Right lung (tissue), 5 donors: ENCODE measurements around the gene PTGR2. TPM values are rescaled to one million over a fixed set of nuclear protein-coding genes. Genes with fewer than 3 reads are reported as not detected.
"Not testable (repeated sequence)": the region's sequence is repeated elsewhere in the genome, so short reads cannot be mapped to it uniquely, and the experiment has no call there.

Experiments used
- DNase-seq, 2 donors: peaks; one replicate each; pipeline ENCODE4 v3.0.0-alpha.2; 2013
- polyA plus RNA-seq, 5 donors: library from polyadenylated mRNA; unstranded; fragments of 120-200 nt; gene quantifications; one replicate each; pipeline versions ENCODE4 v1.2.1 to v1.2.3, GENCODE V29; 2013; ENCODE audit warnings: inconsistent platforms in 1 of 5, low replicate concordance in 1 of 5; ENCODE audit not compliant: insufficient read length in 5 of 5, insufficient read depth in 1 of 5

Gene PTGR2
- polyA plus RNA-seq, 5 donors = 10.2 to 18.0 (median 15.1) TPM

GRCh38 chr14:73829526-73830431 lies 21.9 kb upstream of the PTGR2 start:
- no peak for DNase-seq

DNA sequence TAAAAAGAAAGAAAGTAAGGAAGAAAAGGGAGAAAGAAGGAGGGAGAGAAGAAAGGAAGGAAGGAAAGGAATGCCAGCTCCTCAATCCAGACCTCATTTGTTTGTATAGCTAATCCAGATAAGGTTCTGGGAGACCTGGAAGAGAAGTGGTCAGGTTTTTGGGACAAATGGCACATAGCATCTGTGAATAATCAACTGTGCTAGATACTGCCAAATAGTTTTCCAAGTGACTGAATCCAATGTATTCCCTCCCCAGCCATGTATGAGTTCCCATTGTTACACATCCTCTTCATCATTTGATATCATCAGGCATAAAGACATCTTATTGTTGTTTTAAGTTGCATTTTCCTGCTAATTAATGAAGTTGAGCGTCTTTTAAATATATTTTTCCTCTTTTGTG lies 18.6 kb upstream of the PTGR2 start:
- DNase-seq = no peak

GRCh38 chr14:73833530-73834260 lies 17.9 kb upstream of the PTGR2 start:
- peak in 1 of 2 donors; percentile 50 for DNase-seq

DNA sequence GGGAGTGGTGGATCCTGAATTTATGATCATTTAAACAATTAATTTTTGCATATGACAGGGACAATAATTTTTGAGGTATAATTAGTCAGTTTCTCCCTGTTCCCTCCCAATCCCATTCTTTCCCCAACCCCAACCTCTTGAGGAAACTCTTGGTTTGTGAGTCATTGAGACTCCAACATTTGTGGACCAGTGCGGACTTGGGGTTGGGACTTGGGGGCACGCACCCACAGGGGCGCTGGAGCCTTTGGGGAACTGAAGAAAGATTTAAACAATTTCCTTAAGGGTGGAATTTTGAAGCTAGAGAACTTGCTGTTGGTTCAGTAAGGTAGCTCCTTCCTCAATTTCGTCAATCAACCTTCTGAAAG lies 17.4 kb upstream of the PTGR2 start:
- no peak for DNase-seq

- not testable (repeated sequence) for DNase-seq
Measured at GRCh38 chr14:73838293-73839034, 13.2 kb upstream of the PTGR2 start.

GRCh38 chr14:73842201-73842600 lies 9.4 kb upstream of the PTGR2 start:
- DNase-seq = no peak

DNA sequence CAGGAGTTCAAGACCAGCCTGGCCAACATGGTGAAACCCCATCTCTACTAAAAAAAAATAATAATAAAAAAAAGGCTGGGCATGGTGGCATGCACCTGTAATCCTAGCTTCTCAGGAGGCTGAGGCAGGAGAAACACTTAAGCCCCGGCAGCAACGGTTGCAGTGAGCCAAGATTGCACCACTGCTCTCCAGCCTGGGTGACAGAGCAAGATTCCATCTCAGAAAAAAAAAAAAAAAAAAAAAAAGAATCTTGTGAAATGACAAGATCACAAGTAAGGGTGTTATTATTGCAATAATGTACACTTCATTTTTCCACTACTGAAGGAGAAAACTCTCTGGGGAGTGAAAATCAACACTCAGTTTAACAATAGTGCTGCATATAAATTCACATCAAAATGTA lies 8.8 kb upstream of the PTGR2 start:
- DNase-seq = no peak

- DNase-seq = no peak
Measured at GRCh38 chr14:73843296-73843695, 8.3 kb upstream of the PTGR2 start.

DNA sequence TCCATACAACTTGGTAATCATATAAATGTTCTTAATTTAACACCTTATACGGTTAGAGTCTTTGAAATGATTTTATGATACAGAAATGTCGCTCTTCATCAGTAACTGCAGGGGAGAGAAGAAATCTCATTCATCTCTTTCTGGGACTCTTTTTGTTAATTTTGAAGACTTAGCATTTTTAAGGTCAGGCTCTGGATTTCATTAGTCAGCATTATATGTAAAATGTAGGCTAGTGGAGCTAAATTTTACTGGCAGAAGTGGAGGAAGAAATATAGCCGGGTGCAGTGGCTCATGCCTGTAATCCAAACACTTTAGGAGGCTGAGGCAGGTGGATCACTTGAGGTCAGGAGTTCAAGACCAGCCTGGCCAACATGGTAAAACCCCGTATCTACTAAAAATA lies 4.7 kb upstream of the PTGR2 start:
- no peak for DNase-seq

GRCh38 chr14:73851000-73851399 lies 631 bp upstream of the PTGR2 start:
- no peak for DNase-seq

- no peak for DNase-seq
Measured at GRCh38 chr14:73859145-73859544, 7.5 kb downstream of the PTGR2 start.

- no peak for DNase-seq
Measured at GRCh38 chr14:73861073-73861472, 9.4 kb downstream of the PTGR2 start.

DNA sequence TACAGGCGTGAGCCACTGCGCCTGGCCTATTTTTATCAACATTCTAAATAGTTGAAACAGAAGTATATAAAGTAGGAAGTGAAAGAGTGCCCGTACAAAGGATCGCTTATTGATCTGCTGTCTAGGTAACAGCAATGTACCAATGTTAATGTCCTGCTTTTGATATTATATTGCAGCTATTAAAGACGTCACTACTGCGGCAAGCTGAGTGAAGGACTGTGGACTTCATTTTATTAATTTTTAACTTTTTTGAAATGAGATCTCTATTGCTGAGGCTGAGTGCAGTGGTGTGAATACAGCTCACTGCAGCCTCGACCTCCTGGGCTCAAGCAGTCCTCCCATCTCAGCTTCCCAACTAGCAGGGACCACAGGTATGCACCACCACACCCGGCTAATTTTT lies 10.8 kb downstream of the PTGR2 start:
- DNase-seq = no peak

DNA sequence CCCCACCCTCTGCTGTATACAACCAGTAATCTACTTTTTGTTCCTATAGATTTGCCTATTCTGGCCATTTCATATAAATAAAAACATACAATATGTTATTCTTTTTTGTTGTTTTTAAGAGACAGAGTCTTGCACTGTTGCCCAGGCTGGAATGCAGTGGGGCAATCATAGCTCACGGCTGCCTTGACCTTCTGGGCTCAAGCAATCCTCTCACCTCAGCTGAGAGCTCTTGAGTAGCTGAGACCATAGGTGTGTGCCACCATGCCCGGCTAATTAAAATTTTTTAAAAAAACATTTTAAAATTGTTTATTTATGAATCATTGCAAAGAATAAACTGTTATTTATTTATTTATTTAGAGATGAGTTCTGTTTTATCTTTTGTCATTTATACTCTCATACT lies 11.6 kb downstream of the PTGR2 start:
- no peak for DNase-seq

DNA sequence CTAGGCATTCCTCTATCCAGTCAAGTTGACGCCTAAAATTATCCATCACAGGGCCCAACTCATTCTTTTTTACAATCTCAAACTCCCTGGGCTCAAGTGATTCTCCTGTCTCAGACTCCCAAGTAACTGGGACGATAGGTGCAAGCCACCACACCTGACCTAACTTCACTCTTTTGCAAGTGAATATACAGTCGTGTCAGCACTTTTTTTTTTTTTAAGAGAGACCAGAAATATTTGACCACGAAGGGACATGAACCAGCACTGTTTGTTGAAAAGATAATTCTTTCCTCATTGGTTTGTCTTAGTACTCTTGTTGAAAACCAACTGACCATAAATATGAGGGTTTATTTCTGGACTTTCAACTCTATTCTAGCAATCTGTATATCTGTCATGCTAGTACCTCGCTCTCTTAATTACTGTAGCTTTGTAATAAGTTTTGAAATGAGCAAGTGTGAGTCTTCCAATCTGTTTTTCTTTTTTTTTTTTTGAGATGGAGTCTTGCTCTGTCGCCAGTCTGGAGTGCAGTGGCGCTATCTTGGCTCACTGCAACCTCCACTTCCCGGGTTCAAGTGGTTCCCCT lies 14.0 kb downstream of the PTGR2 start:
- no peak for DNase-seq

DNA sequence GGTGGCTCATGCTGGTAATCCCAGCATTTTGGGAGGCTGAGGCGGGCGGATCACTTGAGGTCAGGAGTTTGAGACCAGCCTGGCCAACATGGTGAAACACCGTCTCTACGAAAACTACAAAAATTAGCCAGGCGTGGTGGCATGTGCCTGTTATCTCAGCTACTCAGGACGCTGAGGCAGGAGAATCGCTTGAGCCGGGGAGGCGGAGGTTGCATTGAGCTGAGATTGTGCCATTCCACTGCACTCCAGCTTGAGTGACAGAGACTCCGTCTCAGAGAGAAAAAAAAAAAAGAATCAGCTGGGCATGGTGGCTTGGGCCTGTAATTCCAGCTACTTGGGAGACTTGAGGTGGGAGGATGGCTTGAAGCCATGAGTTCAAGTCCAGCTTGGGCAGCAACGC lies 18.1 kb downstream of the PTGR2 start:
- DNase-seq = not testable (repeated sequence)

DNA sequence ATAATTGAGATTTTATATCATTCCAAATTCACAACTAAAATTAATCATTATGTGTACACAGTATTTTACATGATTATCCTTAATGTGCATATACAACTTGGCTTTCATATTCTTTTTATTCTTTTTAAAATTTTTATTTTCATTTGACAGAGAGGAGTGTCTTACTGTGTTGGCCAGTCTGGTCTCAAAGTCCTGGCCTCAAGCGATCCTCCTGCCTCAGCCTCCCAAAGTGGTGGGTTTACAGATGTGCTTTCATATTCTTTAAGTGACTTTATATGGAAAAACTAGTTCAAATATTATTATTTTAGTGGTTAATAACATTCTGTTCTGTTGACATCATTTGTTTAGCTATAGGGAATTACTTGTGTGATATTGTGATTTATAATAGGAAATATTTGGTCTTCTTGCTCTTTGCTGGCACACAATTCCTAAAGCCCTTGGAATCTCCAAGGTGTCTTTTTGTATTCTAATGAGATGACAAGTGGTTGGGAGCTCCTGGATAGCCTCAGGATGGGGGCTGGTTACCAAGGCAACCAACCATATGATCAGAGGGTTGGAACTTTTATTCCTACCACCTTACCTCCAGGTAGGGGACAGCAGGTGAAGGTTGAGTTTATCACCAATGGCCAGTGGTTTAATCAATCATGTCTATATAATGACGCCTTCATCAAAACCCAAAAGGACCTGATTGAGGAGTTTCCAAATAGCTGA lies 19.0 kb downstream of the PTGR2 start:
- DNase-seq = no peak

- no peak for DNase-seq
Measured at GRCh38 chr14:73873660-73874059, 22.0 kb downstream of the PTGR2 start.

DNA sequence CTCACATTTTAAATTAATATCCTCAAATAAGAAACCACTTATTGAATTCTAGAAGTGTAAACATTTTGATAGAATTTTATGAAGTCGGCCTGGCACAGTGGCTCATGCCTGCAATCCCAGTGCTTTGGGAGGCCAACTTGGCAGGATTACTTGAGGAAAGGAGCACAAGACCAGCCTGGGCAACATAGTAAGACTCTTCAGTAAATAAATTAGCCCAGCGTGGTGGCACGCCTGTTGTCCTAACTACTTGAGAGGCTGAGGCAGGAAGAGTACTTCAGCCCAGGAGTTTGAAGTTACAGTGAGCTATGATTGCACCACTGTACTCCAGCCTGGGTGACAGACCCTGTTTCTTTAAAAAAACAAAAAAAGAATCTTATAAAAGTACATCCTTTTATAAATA lies 26.2 kb downstream of the PTGR2 start:
- DNase-seq = no peak

DNA sequence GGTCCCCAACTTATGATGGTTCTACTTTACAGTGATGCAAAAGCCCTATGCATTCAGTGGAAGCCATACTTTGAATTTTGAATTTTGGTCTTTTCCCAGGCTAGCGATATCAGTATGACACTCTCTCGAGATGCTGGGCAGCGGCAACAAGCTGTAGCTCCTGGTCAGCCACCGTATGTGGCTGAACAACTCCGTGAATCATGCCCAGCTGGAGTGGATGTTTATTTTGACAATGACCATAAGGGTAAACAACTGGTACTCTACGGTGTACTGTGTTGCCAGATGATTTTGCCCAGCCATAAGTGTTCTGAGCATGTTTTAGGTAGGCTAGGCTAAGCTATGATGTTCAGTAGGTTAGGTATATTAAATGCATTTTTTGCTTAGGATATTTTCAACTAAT lies 26.8 kb downstream of the PTGR2 start:
- no peak for DNase-seq

- no peak for DNase-seq
Measured at GRCh38 chr14:73879027-73879426, 27.4 kb downstream of the PTGR2 start.
